NCI-H146 (cell line): ENCODE data around the gene BNC2.

Source experiments
- DNase-seq: peaks from one replicate; lab custom pipeline; 2025; lab: John Stamatoyannopoulos, UW

Gene BNC2

DNA sequence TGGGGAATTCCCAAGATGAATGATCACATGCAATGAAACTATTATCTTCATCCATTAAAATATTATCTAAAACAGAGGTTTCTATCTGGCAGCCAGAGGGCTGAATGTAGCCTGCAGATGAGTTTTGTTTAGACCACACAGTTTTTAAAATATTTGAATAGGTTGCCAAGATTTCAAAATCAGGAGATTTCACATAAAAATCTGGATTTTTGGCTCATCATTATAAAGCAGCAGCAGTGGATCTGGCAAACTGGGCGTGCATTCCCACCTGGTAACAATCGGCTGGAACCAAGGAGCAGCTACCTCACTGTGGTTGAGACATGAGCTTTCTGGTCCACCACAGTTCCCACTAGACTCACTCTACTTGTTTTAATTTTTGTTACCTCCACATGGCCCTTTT lies 155.1 kb downstream of the BNC2 start:
- no peak for DNase-seq

DNA sequence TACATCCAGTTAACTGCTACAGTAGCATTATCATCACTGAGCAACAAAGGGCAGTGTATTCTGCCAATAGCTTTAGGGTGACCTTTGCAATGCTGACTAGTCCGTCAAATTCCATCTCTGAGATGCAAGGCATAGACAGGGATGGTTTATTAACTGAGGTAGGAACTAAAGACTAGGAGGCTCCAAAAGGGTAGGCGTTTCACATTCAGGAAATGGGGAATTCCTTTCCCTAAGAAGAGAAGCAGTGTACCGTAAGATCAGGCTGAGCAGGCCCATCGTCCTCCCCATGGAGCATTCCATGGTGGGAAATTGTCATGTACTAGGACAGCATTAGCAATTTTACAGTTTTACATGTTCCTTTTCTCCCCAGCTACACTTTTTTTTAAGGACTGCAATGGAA lies 157.7 kb downstream of the BNC2 start:
- no peak for DNase-seq

DNA sequence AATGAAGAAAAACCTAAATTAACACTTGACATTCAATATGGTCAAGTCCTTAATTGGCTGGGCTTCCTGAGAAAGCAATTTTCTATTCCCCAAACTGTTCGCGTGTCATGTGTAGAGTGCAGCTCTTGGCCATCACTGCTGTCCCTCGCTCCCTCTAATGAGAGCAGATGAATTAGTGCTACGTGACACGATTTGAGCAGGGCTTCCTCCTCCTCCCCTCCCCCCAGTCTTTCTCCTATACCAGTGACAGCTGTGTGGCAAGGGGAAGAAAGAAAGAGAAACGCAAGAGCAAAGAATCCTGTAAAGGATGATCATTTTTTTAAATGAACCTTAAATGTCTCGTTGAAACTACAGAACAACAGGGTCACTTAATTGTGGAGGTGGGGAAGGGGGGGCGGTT lies 159.6 kb downstream of the BNC2 start:
- DNase-seq, result no peak

DNA sequence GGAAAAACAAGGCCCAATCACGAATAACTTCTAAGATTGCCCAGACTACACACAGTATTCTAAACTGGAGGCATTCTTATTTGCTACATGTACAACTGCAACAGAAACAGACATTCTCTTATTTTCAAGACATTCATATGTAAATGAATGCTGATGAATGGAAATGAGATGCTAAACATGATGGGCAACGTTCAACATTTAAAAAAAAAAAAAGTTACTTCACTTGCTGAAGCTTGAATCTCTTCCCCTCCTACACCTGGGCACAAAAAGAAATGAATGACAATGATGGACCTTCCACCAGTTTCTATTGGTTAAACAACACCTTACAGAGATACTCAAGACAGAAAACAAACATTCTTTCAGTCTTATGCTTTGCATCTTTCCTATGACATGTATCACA lies 160.5 kb downstream of the BNC2 start:
- no peak for DNase-seq

DNA sequence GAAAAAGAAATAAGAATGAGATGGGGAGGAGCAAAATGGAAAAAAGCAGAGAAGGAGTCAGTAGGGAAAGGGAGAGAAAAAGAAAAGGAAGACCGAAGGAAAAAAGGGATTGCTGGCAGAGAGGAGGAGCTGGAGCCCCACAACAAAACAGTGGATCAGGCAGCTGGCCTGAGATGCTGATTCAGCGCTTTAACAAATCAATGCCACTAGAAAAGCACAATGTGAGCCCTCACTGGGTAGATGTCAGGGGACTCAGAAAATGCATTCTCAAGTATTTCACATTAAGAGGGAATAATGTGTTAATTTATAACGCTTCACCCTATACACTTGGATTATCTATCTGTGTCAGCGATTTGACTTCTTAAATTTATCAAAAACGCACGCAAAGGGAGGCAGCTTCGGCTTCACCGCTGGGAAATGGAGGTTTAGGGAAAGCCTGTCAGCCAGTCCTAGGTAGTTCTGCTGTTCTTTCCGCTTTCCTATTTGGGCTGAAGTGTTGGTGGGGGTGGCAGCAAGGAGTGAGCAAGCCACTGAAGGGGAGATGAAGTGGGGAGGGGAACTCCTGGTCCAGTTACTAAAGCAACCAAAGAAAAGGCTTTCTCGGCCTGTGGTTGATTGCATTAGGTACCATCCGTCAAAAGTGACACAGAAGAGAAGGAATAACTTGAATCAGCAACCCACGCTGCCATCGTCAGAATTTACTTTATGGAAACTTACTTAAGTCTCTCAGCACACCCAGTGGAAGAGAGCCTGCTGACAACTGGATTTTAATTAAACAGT lies 161.6 kb downstream of the BNC2 start:
- DNase-seq, result no peak

DNA sequence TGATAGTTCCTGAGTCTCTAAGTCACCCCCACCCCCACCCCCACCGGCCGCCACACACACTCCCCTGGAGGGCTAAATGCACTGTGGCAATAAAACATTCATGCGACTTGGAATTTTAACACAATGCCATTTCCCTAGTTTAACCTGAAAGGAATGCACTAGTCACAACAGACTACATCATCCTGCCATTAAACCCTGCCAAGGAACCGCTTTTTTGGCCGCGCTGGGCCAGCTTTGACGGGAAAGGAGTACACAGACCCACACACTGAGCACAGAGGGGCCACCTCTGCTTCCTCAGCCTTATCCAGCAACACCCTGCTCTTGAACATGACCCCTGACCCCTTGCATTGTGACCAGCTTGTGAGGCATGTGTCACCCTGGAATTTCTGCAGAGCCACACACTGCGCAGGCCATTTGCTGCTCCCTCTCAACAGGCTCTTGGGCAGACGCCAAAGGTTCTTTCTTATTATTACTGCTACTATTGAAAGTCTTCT lies 165.3 kb downstream of the BNC2 start:
- DNase-seq, result no peak

DNA sequence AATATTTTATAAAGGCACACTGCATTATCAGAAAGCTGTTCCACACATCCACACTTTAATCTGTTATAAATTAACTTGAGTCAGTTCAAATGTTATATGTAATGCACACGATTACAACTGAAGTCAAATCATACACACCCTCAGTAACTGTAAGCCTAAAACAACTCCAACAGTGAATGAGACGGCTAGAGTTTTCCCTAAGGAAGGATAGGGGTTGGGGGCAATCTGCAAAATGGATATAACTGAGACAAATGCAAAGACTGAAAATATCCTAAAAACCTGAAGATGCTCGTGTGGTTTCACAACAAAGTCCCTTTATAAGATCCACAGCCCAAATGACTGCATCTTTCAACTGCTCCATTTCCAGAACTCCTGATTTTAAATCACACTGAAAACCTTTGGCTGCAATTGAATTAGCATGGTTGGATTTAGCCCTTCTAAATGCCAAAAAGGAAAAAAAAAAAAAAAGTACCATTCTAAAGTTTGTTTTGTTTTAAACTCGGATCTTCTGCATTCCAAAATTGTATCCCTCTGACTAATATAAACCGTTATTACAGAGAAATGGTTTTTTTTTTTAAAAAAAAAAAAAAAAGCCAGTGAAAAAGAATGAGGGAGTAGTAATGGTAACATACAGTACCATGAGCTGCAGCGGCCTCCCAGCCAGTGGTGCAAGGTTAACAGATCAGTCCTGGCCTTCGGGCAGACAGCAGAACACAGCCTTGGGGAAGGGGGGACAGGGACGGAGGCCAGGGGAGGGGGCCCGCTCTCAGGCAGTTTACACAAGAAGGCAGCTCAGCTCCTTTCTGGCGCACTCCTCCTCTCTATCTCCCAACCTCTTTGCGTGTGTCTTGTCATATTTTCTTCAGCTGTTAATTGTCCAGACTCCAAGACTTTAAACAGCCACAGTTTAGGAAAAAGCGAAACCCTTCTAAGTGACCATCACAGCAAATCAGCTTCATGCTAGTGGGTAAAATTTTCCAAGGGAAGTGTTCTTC lies 166.1 kb downstream of the BNC2 start:
- no peak for DNase-seq

DNA sequence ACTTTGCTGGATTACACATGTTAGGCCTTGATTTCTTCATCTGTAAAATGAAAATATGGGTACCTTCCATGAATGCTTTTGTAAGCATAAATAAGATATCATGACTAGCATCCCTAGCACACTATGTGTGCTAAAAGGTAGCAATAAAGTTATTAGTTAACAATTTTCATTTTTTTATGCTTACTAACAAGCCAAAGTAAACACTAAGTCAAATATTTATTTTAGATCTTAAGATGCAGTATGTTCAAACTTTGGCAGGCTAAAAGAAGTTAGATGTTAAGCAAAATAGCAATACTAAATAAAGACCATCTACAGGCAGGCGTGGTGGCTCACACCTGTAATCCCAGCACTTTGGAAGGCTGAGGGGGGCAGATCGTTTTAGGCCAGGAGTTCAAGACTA lies 169.1 kb downstream of the BNC2 start:
- no peak for DNase-seq

DNA sequence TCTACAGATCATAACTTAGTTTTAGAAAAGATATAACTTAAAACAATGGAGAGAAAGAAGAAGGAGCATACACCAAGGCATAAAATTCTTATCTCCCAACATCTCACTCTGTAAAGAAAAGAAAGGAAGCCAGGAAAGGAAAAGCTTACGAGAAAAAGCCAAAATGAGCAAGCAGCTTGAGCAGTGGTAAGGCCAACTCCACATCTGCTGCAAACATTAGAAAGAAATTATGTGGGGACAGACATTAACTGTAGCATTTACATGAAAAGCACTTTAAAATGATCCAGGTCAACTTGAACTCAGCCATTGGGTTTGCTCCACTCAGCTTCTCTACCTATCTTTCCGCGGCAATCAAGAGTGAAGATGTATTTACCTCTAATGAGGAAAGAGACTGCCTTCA lies 176.9 kb downstream of the BNC2 start:
- no peak for DNase-seq

DNA sequence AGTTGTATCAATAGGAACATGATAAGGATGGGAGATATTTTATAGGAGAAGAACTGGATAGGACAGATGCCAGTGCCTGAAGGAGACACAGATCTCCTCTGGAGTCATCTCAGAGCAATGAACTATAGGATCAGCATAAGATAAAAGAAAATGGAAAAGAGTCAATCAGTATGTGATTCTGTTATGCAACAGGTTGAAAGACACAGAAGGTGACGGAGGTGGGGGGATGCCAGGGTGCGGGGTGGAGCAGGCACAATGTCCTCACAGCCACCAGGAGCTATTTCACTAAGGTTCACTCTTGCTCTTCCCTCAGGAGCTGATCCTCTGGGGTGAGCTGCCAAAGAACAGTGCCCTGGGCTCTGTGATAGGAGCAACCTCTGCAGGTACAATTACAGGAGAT lies 179.8 kb downstream of the BNC2 start:
- no peak for DNase-seq

DNA sequence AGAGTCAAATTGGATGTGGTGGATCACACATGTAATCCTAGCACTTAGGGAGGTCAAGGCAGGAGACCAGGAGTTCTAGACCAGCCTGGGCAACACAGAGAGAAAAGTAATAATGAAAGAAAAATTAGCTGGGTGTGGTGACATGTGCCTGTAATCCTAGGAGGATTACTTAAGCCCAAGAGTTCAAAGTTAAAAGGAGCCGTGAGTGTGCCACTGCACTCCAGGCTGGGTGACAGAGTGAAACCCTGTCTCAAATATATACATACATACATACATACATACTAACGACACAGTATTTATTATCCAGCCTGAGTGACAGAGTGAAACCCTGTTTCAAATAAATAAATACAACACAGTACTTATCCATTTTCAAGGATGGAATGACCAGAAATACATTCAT lies 180.3 kb downstream of the BNC2 start:
- no peak for DNase-seq

DNA sequence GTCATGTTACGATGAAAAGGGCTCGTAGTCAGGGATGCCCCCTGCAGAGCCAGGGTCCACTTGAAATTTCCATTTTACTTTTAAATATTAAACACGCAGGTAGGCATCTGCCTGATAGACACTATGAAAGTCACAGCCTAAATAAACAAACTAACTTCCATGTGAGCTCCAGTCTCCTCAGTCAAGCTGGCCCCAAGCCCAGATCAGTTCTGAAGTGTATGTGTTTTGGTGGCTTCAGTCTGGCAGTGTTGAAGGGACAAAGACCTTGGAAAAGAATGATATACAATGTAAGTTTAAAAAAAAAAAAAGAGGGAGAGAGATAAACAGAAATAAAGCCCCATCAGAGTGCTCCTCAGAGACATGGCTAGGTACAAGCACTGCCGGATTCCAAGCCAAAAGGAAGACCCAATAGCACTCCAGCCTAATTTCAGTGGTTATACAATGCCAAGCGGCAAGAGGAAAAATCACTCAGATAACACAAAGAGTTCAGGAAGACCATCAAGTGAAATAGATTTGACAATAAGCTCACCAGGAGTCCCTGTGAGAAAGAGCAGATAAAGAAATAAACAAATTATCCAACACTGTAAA lies 181.0 kb downstream of the BNC2 start:
- no peak for DNase-seq

DNA sequence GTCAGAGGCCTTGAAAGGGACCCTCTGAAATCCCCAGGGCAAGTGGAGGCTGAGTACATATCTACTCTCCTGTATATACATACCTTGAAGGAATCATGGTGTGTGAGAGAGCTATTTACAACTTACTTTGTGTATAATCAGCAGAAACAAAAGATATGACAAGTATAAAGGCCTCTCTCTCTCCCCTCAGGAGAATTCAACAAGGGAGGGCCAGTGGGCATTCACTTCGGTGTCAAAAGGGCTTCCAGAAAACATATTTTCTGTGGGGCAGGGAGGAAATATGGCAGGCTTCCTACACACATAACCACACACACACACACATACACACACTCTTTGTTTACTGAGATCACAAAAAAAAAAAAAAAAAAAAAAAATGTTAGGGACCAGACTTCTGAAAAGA lies 181.7 kb downstream of the BNC2 start:
- no peak for DNase-seq

DNA sequence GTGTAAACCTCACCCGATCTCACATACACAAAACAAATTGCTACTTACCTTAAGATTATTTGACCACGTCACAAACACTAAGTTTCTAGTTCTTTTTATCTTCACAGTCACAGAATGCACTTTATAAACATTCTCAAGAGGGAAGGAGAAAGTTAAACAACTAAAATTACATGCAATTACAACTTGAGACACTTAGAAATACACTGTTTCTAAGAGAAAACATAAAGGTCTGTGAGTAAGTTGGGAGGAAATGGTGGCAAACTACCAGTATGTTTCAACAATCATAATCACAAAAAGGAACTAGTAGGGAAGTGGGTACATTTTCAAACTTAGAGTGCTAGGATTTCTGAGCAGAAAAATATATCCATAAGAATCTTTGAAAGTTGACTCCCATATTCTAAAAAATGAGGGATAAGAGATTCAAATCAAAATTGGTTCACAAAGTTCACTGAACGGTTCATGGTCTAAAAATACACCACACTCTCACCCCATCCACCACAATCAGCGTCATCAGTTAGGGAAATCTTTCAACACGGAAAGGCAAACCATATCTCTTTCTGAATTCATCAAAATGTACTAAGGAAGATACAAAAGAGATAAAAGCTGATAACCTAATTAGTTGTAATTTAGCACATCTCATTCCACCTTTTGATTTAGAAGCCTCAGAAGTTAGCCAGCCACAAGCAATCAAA lies 182.6 kb downstream of the BNC2 start:
- DNase-seq, result no peak

DNA sequence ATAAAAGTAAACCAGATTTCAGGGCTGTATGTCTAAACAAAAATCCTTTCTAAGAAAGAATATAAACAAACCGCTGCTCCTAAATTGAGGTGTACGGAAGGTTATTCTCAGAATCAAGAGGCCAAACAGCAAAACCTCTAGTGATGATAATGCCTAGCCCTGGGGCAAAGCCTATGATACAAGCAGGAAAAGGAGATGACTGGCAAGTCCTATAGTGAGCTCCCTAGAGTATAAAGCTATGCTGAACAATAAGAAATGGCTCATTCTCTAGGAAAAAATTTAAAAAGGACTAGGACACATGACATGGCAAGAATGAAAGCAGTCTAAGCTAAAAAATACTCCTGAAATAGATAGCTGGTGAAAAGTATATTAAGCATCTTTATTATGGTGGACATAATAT lies 187.1 kb downstream of the BNC2 start:
- no peak for DNase-seq

DNA sequence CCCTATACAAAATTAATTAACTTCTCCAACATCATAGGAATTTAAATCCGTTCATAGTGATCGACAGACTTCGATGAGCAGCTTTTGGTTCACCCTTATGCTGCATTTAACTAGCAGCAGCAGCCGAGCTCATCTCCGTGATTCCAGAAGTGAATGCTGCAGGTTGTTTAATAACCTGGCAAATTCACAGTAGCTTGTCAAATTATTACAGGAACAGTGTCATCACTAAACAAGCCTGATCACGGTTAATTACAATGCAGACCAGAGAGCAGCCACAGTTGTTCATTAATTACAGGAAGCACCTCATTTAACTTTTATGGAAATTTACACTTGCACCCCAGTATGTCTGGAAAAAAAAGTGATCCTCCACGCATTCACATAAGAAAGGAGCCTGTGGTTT lies 188.2 kb downstream of the BNC2 start:
- DNase-seq, result no peak

DNA sequence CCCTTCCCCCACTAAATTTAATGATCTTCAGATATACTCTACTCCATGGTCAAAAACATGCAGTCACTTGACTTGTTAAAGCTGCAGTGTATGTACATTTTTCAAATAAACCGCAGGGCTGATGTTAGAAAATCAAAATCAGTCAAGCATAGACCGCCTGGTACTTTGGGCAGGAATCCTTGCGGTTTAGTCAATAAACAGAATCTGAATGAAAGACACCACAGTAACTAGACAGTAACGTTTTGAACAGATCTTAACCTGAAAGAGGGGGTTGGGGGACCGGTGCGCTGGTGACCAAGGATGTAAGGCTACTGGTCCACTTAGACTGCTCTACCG lies 188.8 kb downstream of the BNC2 start:
- DNase-seq, result no peak

DNA sequence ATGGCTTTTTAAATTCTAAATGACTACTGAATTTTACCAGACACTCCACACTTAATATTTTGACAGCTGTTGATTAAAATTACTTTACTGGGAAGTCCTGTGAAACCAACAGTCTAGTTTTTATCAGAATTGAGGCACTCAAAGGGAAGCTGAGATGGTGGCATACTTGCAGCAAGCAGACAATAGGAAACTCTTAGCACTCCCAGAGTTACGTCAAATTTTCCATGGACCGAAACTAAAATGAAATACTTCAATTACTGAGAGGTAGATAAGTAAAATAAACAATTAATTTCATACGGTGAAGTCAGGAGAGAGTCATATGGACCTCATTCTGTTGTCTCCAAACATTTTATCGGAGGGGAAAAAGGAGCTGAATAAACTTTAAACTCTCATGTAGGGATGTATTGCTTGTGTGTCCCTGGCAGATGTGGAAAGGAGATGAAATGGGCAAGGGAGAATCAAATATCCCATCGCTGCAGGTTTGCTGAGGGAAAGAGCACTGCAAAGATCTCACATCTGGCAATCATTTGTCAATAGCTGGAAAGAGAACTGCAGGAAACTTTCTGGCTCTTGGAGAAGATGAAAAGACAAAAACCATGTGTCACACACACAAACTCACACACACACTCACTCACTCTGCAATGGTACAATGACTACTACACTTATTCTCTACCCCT lies 189.4 kb downstream of the BNC2 start:
- no peak for DNase-seq

DNA sequence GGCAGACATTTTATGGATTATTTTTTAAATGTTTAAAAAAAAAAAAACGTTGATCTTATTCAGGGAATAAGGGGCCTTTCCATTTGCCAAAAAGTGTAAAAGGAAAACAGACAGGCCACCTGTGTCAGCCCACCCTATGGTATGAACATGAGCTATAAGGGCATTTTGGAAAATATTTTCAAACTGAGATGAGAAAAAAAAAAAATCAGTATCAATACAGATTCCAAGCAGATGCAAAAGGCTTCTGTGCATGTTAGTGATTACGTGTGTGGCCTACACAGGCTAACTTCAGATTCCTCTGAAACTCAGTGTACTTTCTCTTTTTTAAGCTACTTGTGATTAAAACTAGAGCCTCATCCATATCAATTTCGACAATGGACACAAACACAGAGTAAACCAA lies 189.9 kb downstream of the BNC2 start:
- DNase-seq, result no peak

DNA sequence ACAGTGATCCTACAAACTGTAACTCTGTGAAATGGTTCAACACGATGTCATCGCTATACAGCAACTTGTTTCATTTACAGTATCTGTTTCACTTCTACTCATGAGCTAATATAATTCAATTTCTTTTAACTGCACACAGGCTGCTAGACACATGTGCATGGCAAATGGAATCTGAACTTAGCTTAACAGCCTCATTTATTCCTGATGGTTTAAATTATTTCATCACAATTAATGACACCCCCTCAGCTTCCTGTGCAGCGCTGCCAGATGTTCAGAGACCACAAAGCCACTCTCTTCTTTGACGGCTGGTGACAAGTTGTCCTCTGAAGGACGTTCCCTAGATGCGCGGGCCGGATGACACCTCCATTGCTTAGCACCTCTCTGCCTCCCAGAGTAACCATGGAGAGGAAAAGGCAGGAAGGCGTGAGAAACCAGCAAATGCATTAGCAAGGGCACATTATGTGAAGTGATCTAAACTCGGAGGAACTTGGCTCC lies 191.1 kb downstream of the BNC2 start:
- DNase-seq, result no peak

DNA sequence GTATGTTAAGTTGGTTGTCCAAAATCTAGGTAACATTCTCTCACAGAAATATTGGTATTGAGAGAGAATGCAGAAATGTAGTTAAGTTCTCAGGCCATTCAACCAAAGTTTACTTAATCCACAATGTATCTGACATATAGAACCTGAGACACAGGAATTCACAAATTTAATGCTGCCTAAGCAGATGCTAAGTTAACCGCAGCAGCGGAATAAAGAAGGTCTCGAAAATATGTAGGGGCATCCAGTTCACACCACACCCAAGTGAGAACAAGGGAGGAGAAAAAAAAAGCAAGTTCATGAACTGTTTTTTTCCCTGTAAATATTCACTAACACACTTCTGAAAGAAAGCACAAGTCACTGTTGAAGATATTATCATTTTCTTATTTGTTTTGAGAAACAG lies 194.0 kb downstream of the BNC2 start:
- no peak for DNase-seq
